ENCODE data around the gene OPRL1. TPM values are rescaled to one million over a fixed set of nuclear protein-coding genes. Genes with fewer than 3 reads are reported as not detected.

Gene OPRL1
- total RNA-seq, 1 donor from 2014 or later: 0.06 TPM

GRCh38 chr20:64098471-64099013 lies 18.7 kb downstream of the OPRL1 start:
- TF ChIP-seq CTCF (conservative IDR thresholded peaks at IDR 0.05; ENCODE audit: low read depth, low read length): no peak
- H3K4me3 ChIP-seq (ENCODE audit: low read depth, low read length): no peak overlapping the region
- no peak for DNase-seq (ENCODE audit: low read depth)

GRCh38 chr20:64099086-64099786 lies 19.4 kb downstream of the OPRL1 start:
- no peak overlapping the region for H3K4me3 ChIP-seq (ENCODE audit: low read depth, low read length)
- DNase-seq (ENCODE audit: low read depth): no peak
- no peak for TF ChIP-seq CTCF (conservative IDR thresholded peaks at IDR 0.05; ENCODE audit: low read depth, low read length)

GRCh38 chr20:64099880-64100565 lies 20.1 kb downstream of the OPRL1 start:
- H3K4me3 ChIP-seq (ENCODE audit: low read depth, low read length): no peak overlapping the region
- no peak for DNase-seq (ENCODE audit: low read depth)
- TF ChIP-seq CTCF (conservative IDR thresholded peaks at IDR 0.05; ENCODE audit: low read depth, low read length): no peak

- no peak for TF ChIP-seq CTCF (conservative IDR thresholded peaks at IDR 0.05; ENCODE audit: low read depth, low read length)
- DNase-seq (ENCODE audit: low read depth): no peak
- H3K4me3 ChIP-seq (ENCODE audit: low read depth, low read length): no peak overlapping the region
Measured at GRCh38 chr20:64100566-64100888, 20.6 kb downstream of the OPRL1 start.

- no peak for TF ChIP-seq CTCF (conservative IDR thresholded peaks at IDR 0.05; ENCODE audit: low read depth, low read length)
- DNase-seq (ENCODE audit: low read depth): no peak
Measured at GRCh38 chr20:64100946-64101688, 21.2 kb downstream of the OPRL1 start.

GRCh38 chr20:64101731-64102621 lies 22.1 kb downstream of the OPRL1 start:
- peak; percentile 63 for TF ChIP-seq CTCF (conservative IDR thresholded peaks at IDR 0.05; ENCODE audit: low read depth, low read length)
- H3K4me3 ChIP-seq (ENCODE audit: low read depth, low read length): no peak overlapping the region
- DNase-seq (ENCODE audit: low read depth): no peak

More at GRCh38 chr20:64100946-64101688, 21.2 kb downstream of the OPRL1 start:
- H3K4me3 ChIP-seq (ENCODE audit: low read depth, low read length): no peak overlapping the region

Data from epithelial cell of proximal tubule (primary cell).